Measurements from ENCODE around the gene FAM107B. TPM values are rescaled to one million over a fixed set of nuclear protein-coding genes. Genes with fewer than 3 reads are reported as not detected.

Gene FAM107B
- total and polyA plus RNA-seq, 2 of the 13 experiments (the other 11 are each of a cell fraction or from before 2014, with no cell fraction given), result 15.7 to 24.8 TPM

DNA sequence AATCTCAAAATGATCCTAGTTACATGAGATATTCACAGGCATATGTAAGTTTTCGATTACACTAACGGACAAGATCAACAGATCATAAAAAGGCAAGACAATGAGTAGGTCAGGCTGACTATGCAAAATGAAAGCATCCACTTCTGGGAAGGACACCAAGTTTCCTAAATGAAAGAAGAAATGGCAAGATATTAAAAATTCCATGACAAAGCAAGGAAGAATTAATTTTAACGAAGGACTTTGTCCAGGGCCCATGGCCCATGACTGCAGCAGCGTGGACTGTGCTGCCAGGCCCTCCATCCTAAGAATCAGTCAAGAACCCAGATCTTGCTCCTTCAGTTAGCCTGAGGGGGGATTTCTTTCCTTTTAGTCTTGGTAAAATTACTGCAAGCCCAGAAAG lies 261.6 kb downstream of the FAM107B start:
- Histone ChIP-seq H3K9ac (ENCODE audit: insufficient read depth, low read depth, low read length) (no peak overlapping the region), H3K27ac (ENCODE audit: extremely low read length, insufficient read depth, low read length) (no peak overlapping the region), H3K4me2 (ENCODE audit: low read depth, low read length) (no peak overlapping the region), H3K4me1 (ENCODE audit: insufficient read depth, low read length) (no peaks in the 10 kb centered on the region), H4K20me1 (ENCODE audit: insufficient read depth, low read length) (no peaks in the 10 kb centered on the region), H3K4me3 (replicated peaks in 1 of 3; ENCODE audit: insufficient read depth in 1 of 3, low read depth in 2 of 3, low read length in 3 of 3) (no peak overlapping the region), H3K9me3 (ENCODE audit: low read length) (no peaks in the 10 kb centered on the region), H2AFZ (ENCODE audit: low read length) (no peak overlapping the region), H3K79me2 (ENCODE audit: insufficient read depth, low read length) (no peaks in the 10 kb centered on the region), H3K36me3 (replicated peaks in 1 of 2; ENCODE audit: control insufficient read depth in 1 of 2, insufficient read depth in 2 of 2, low read length in 2 of 2) (no peaks in the 10 kb centered on the region), H3K27me3 (ENCODE audit: control insufficient read depth in 1 of 2, insufficient read depth in 2 of 2, low read length in 2 of 2) (no peaks in the 10 kb centered on the region)
- in situ Hi-C loops (cut with HindIII; ENCODE audit: extremely low pct_ligation_motif_present, low pct_unique_long_range_greater_than_20kb) (no loop called here), intact Hi-C loops (cut with micrococcal nuclease; ENCODE audit: unreplicated experiment) (no loop called here)
- no TSS peak for BruUV-seq (replicated peaks)
- ATAC-seq (no peak), DNase-seq (ENCODE audit: low spot score) (no peak), FAIRE-seq (no peak)
- POLR2A ChIA-PET, result no interaction called here
- WGBS (ENCODE audit: low lambda C conversion rate), result 94% methylated on average over 4 of the region's 4 CpGs
- TF ChIP-seq REL (CRISPR knock-in tag; conservative IDR thresholded peaks at IDR 0.05) (no peak), HHEX (CRISPR knock-in tag; IDR thresholded peaks at IDR 0.05) (no peak), ZNF709 (CRISPR knock-in tag; IDR thresholded peaks at IDR 0.05) (no peak), ZNF143 (CRISPR knock-in tag; IDR thresholded peaks at IDR 0.05) (no peak), ZBTB1 (CRISPR knock-in tag; IDR thresholded peaks at IDR 0.05; ENCODE audit: borderline replicate concordance) (no peak), TAF1 (CRISPR knock-in tag; IDR thresholded peaks at IDR 0.05) (no peak), NCOA2 (CRISPR knock-in tag; IDR thresholded peaks at IDR 0.05) (no peak), ZUFSP (CRISPR knock-in tag; IDR thresholded peaks at IDR 0.05; ENCODE audit: borderline replicate concordance) (no peak), ZNF572 (CRISPR knock-in tag; IDR thresholded peaks at IDR 0.05) (no peak), GLMP (CRISPR knock-in tag; IDR thresholded peaks at IDR 0.05; ENCODE audit: borderline replicate concordance) (no peak), ZFP41 (CRISPR knock-in tag; IDR thresholded peaks at IDR 0.05; ENCODE audit: borderline replicate concordance) (no peak), HOXD1 (CRISPR knock-in tag; IDR thresholded peaks at IDR 0.05) (no peak), ZNF230 (CRISPR knock-in tag; IDR thresholded peaks at IDR 0.05) (no peak), PAX8 (CRISPR knock-in tag; IDR thresholded peaks at IDR 0.05; ENCODE audit: borderline replicate concordance) (no peak), ZNF337 (CRISPR knock-in tag; IDR thresholded peaks at IDR 0.05; ENCODE audit: borderline replicate concordance, low read depth) (no peak), CC2D1A (CRISPR knock-in tag; IDR thresholded peaks at IDR 0.05) (no peak), ZFY (CRISPR knock-in tag; IDR thresholded peaks at IDR 0.05) (no peak), ZNF589 (CRISPR knock-in tag; conservative IDR thresholded peaks at IDR 0.05) (no peak), TEAD2 (CRISPR knock-in tag; IDR thresholded peaks at IDR 0.05) (no peak)
- TF ChIP-seq, protein P1, sequence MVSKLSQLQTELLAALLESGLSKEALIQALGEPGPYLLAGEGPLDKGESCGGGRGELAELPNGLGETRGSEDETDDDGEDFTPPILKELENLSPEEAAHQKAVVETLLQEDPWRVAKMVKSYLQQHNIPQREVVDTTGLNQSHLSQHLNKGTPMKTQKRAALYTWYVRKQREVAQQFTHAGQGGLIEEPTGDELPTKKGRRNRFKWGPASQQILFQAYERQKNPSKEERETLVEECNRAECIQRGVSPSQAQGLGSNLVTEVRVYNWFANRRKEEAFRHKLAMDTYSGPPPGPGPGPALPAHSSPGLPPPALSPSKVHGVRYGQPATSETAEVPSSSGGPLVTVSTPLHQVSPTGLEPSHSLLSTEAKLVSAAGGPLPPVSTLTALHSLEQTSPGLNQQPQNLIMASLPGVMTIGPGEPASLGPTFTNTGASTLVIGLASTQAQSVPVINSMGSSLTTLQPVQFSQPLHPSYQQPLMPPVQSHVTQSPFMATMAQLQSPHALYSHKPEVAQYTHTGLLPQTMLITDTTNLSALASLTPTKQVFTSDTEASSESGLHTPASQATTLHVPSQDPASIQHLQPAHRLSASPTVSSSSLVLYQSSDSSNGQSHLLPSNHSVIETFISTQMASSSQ (IDR thresholded peaks at IDR 0.05; ENCODE audit: low read depth), result no peak
- TF ChIP-seq, protein P1 (CRISPR knock-in tag; IDR thresholded peaks at IDR 0.05; ENCODE audit: borderline replicate concordance), result no peak
- CTCF ChIA-PET (ENCODE audit: low intra/inter-chr PET ratio, low total read pairs), result no interaction called here
